SK-N-SH (cell line): ENCODE measurements around the gene NCKAP5. TPM values are rescaled to one million over a fixed set of nuclear protein-coding genes. Genes with fewer than 3 reads are reported as not detected.

Experiments used
- CTCF ChIA-PET: fragments of 300-600, 350-600 bp; formaldehyde crosslinking; extraction: SDS; loops from one replicate; lab custom pipeline; 2021; lab: Yijun Ruan, JAX
- POLR2A ChIA-PET: fragments of 350-600 bp; sonication (Branson Sonifier 250); formaldehyde crosslinking; extraction: SDS; loops from one replicate; lab custom pipeline; 2020; ENCODE audit warnings: antibody characterized with exemption, inconsistent platforms; lab: Yijun Ruan, JAX
- DNase-seq: peaks from one replicate; pipeline ENCODE4 v3.0.0; 2012
- H2AFZ ChIP-seq: fragments of 200-600 bp; sonication (generic); 2 replicates; pipeline ENCODE4 v1.8.1; 2016; ENCODE audit warnings: antibody characterized with exemption, mild to moderate bottlenecking, low read depth
- H3F3A ChIP-seq: fragments of 200-600 bp; sonication (generic); replicated peaks from 2 replicates; pipeline ENCODE3; 2016; ENCODE audit warnings: antibody characterized with exemption, mild to moderate bottlenecking; ENCODE audit not compliant: insufficient read depth
- H3K27ac ChIP-seq, 2 experiments: fragments of 200-500 bp in 1 of 2; fragments of 200-600 bp in 1 of 2; sonication (Bioruptor generic) in 1 of 2; sonication (generic), shearing (Covaris generic) in 1 of 2; 2 replicates each; pipeline versions ENCODE4 v1.5.1 to v1.6.1; 2014 to 2016; ENCODE audit warnings: low read depth in 2 of 2, inconsistent platforms in 1 of 2, low read length in 1 of 2, mild to moderate bottlenecking in 1 of 2, mixed read lengths in 1 of 2
- H3K27me3 ChIP-seq: fragments of 200-600 bp; sonication (generic), shearing (Covaris generic); 2 replicates; pipeline ENCODE4 v1.6.1; 2016; ENCODE audit warnings: mixed run types; ENCODE audit not compliant: insufficient read depth
- H3K36me3 ChIP-seq, 2 experiments: fragments of 200-500 bp in 1 of 2; fragments of 200-600 bp in 1 of 2; sonication (Bioruptor generic) in 1 of 2; sonication (generic) in 1 of 2; replicated peaks in 1 of 2; 2 replicates each; pipeline versions ENCODE3 to v1.5.1; 2014 to 2016; ENCODE audit warnings: low read length in 1 of 2, mild to moderate bottlenecking in 1 of 2; ENCODE audit not compliant: insufficient read depth in 2 of 2, control insufficient read depth in 1 of 2
- H3K4me1 ChIP-seq, 2 experiments: fragments of 200-500 bp in 1 of 2; fragments of 200-600 bp in 1 of 2; sonication (Bioruptor generic) in 1 of 2; sonication (generic), shearing (Covaris generic) in 1 of 2; 2 replicates each; pipeline versions ENCODE4 v1.5.1 to v1.6.1; 2014 to 2016; ENCODE audit warnings: low read depth in 1 of 2, low read length in 1 of 2, mixed run types in 1 of 2; ENCODE audit not compliant: insufficient read depth in 2 of 2, control insufficient read depth in 1 of 2
- H3K4me2 ChIP-seq: fragments of 200-600 bp; sonication (generic), shearing (Covaris generic); 2 replicates; pipeline ENCODE4 v1.6.1; 2017; ENCODE audit warnings: mixed run types
- H3K4me3 ChIP-seq, 2 experiments: fragments of 200-500 bp in 1 of 2; fragments of 200-600 bp in 1 of 2; sonication (Bioruptor generic) in 1 of 2; sonication (generic), shearing (Covaris generic) in 1 of 2; 2 replicates each; pipeline versions ENCODE4 v1.5.1 to v1.8.1; 2014 to 2016; ENCODE audit warnings: low read depth in 2 of 2, inconsistent platforms in 1 of 2, low read length in 1 of 2, mild to moderate bottlenecking in 1 of 2, mixed read lengths in 1 of 2, moderate library complexity in 1 of 2
- H3K79me2 ChIP-seq: fragments of 200-600 bp; sonication (generic); 2 replicates; pipeline ENCODE4 v1.8.1; 2017; ENCODE audit warnings: mild to moderate bottlenecking; ENCODE audit not compliant: insufficient read depth
- H3K9ac ChIP-seq: fragments of 200-600 bp; sonication (generic); 2 replicates; pipeline ENCODE4 v1.6.1; 2017; ENCODE audit warnings: mixed run types
- H3K9me2 ChIP-seq: fragments of 200-600 bp; sonication (generic); 2 replicates; pipeline ENCODE4 v1.6.1; 2017; ENCODE audit warnings: mixed run types
- H3K9me3 ChIP-seq: fragments of 200-600 bp; sonication (generic); 2 replicates; pipeline ENCODE4 v1.6.1; 2017; ENCODE audit warnings: mixed run types, mild to moderate bottlenecking, moderate library complexity
- H4K20me1 ChIP-seq: fragments of 200-600 bp; sonication (generic); 2 replicates; pipeline ENCODE4 v1.6.1; 2017; ENCODE audit warnings: mild to moderate bottlenecking, mixed run types; ENCODE audit not compliant: insufficient read depth
- EP300 ChIP-seq, 2 experiments: IDR thresholded peaks; 2 replicates each; pipeline versions ENCODE4 v1.4.0 to v1.6.1; 2012; ENCODE audit warnings: borderline replicate concordance in 1 of 2, low read depth in 1 of 2, low read length in 1 of 2
- EZH2phosphoT487 ChIP-seq: fragments of 200-600 bp; sonication (generic); IDR thresholded peaks from 2 replicates; pipeline ENCODE4 v1.6.1; 2017; ENCODE audit warnings: low read depth, mixed run types, mild to moderate bottlenecking, antibody characterized with exemption, moderate library complexity, borderline replicate concordance
- MAX ChIP-seq: IDR thresholded peaks from 2 replicates; pipeline ENCODE4 v1.4.0; 2012; ENCODE audit warnings: low read depth
- MEF2A ChIP-seq: IDR thresholded peaks from 2 replicates; pipeline ENCODE4 v1.4.0; 2012; ENCODE audit warnings: low read depth, borderline replicate concordance
- PBX3 ChIP-seq: IDR thresholded peaks from 2 replicates; pipeline ENCODE4; 2012
- SIN3A ChIP-seq: IDR thresholded peaks from 2 replicates; pipeline ENCODE4 v1.6.1; 2012; ENCODE audit warnings: low read depth, mild to moderate bottlenecking, low read length, moderate library complexity, borderline replicate concordance
- TCF12 ChIP-seq: IDR thresholded peaks from 2 replicates; pipeline ENCODE4 v1.4.0; 2012
- TEAD4 ChIP-seq: IDR thresholded peaks from 2 replicates; pipeline ENCODE4 v1.4.0; 2012; ENCODE audit warnings: mild to moderate bottlenecking, borderline replicate concordance; ENCODE audit not compliant: insufficient read depth
- USF1 ChIP-seq: IDR thresholded peaks from 2 replicates; pipeline ENCODE4 v1.4.0; 2012; ENCODE audit warnings: low read depth, borderline replicate concordance
- WGBS: methylation state at CpG from one replicate; pipeline ENCODE4 v1.1.6; 2017; ENCODE audit warnings: low lambda C conversion rate; 5-methylcytosine and 5-hydroxymethylcytosine counted together
- polyA plus RNA-seq, 3 experiments: library from polyadenylated mRNA; depleted of rRNA; stranded (reverse); fragments of >200 nt; gene quantifications; 2 replicates each; pipeline ENCODE4 v1.2.3, GENCODE V29; 2012

NCKAP5 gene
- polyA plus RNA-seq, 1 of the 3 experiments (the other 2 are of a cell fraction), result 0.02 TPM

GRCh38 chr2:133557614-133558013 is 10.6 kb downstream of the NCKAP5 start:
- Histone ChIP-seq H3K9me2 (no peaks in the 10 kb centered on the region), H3K4me3 (no peak overlapping the region), H4K20me1 (no peaks in the 10 kb centered on the region), H3K9ac (no peak overlapping the region), H3K36me3 (no peaks in the 10 kb centered on the region), H3F3A (no peaks in the 10 kb centered on the region), H2AFZ (no peak overlapping the region), H3K9me3 (no peaks in the 10 kb centered on the region), H3K27ac (no peak overlapping the region), H3K79me2 (no peaks in the 10 kb centered on the region), H3K4me1 (peaks cover 0 to 10% of the 10 kb centered on the region in 2 experiments; a peak in 1 of 4 replicates), H3K27me3 (no peaks in the 10 kb centered on the region), H3K4me2 (no peak overlapping the region)
- TF ChIP-seq SIN3A (no peak), USF1 (no peak), EP300 (IDR thresholded peaks at IDR 0.05; ENCODE audit: borderline replicate concordance in 1 of 2, low read depth in 1 of 2, low read length in 1 of 2) (no peak)
- ChIA-PET CTCF (interaction anchor here (0.7 to 1.6 kb wide), 3 partner anchors 222 to 357 kb away, joined by 3 to 5 read pairs (median 4); no protein-coding TSS in a partner anchor), POLR2A (no interaction called here)
- WGBS, result 64% methylated on average over 3 of the region's 3 CpGs
- no peak for DNase-seq

- ChIA-PET CTCF (interaction anchor here (0.7 kb wide), 1 partner anchor 226 kb away, joined by 3 read pairs; no protein-coding TSS in a partner anchor), POLR2A (no interaction called here)
- 19% methylated on average over 2 of the region's 2 CpGs for WGBS
- Histone ChIP-seq H3K27me3 (no peaks in the 10 kb centered on the region), H3K9ac (no peak overlapping the region), H4K20me1 (no peaks in the 10 kb centered on the region), H3K4me3 (no peak overlapping the region), H2AFZ (no peak overlapping the region), H3K27ac (no peak overlapping the region), H3K9me2 (no peaks in the 10 kb centered on the region), H3K9me3 (no peaks in the 10 kb centered on the region), H3F3A (no peaks in the 10 kb centered on the region), H3K36me3 (no peaks in the 10 kb centered on the region), H3K4me1 (no peaks in the 10 kb centered on the region; a peak in 1 of 4 replicates), H3K79me2 (no peaks in the 10 kb centered on the region), H3K4me2 (no peak overlapping the region)
- TF ChIP-seq EZH2phosphoT487 (no peak), MEF2A (no peak), PBX3 (no peak), TEAD4 (no peak), EP300 (IDR thresholded peaks at IDR 0.05; ENCODE audit: borderline replicate concordance in 1 of 2, low read depth in 1 of 2, low read length in 1 of 2) (no peak), TCF12 (no peak), MAX (no peak)
- no peak for DNase-seq
These were observed 14.3 kb downstream of the NCKAP5 start for GRCh38 chr2:133553838-133554408.
